GM12864 (cell line): ENCODE data around the gene RBM19.

Source experiments
- DNase-seq: peaks from one replicate; pipeline ENCODE4 v3.0.0-alpha.2; 2011; ENCODE audit warnings: low read depth
- H3K4me3 ChIP-seq: 2 replicates; pipeline ENCODE4 v1.5.1; 2011; ENCODE audit warnings: mild to moderate bottlenecking, low read depth, low read length, control low read depth
- CTCF ChIP-seq: IDR thresholded peaks from 2 replicates; pipeline ENCODE4 v1.5.1; 2011; ENCODE audit warnings: low read depth, mild to moderate bottlenecking, moderate library complexity, low read length, control low read depth, inconsistent platforms; ENCODE audit errors: missing control alignments

Gene RBM19

DNA sequence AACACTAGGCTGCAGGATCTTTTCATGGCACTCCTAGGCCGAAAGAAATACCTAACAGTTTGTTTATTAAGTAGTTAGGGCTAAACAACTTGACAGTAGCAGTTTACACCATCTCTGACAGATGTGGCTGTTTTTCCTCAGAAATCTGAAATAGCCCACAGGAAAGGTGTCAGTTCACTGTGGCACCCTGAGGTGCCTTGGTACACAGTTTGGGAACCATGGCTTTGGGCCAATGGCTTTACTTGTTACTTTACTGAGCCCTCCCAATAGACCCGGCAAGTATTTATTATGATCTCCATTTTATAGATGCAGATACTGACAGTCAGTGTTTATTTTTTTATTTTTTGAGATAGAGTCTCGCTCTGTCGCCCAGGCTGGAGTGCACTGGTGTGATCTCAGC lies 69.3 kb downstream of the RBM19 start:
- TF ChIP-seq CTCF: no peak
- H3K4me3 ChIP-seq: no peak overlapping the region
- DNase-seq: no peak

GRCh38 chr12:113896194-113896593 lies 69.9 kb downstream of the RBM19 start:
- no peak for TF ChIP-seq CTCF
- no peak overlapping the region for H3K4me3 ChIP-seq
- no peak for DNase-seq

DNA sequence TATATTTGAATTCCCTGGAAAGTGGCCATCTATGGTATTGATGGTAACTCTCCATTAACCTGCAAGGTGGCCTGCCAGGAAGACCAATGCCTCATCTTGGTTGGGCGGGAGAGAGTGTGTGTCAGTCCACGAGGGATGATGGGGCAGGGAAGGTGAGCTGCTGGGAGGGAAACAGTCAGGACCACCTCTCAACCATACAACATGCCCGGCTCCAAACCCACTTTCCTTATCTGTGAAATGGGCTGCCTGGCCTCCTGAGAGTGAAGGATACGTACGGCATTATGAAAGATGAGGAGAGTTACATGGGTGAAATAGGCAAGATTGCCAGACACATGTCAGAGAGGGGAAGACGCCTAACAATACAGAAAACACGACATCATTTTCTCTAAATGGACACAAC lies 70.9 kb downstream of the RBM19 start:
- no peak for DNase-seq
- no peak overlapping the region for H3K4me3 ChIP-seq
- TF ChIP-seq CTCF: no peak

DNA sequence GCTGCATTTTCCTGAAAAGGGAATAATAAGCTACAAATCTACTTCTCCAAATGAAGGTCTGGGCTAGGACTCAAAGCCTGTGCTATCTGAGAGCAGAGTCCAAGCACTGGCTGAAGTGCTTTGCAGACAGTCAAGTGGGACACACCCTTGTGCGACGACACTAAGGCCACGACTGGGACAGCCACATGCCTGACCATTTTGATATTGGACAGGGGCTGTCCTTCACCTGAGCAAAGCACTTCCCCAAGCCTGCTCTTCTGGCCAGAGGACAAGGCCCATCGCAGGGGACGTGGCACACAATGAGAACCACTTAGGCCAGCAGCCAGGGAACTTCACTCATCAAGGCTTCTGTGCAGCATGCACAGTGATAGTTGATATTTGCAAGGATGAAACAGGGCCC lies 71.4 kb downstream of the RBM19 start:
- H3K4me3 ChIP-seq: no peak overlapping the region
- DNase-seq: no peak
- TF ChIP-seq CTCF: no peak

GRCh38 chr12:113893221-113893620 lies 72.9 kb downstream of the RBM19 start:
- no peak for DNase-seq
- H3K4me3 ChIP-seq: no peak overlapping the region
- TF ChIP-seq CTCF: no peak

DNA sequence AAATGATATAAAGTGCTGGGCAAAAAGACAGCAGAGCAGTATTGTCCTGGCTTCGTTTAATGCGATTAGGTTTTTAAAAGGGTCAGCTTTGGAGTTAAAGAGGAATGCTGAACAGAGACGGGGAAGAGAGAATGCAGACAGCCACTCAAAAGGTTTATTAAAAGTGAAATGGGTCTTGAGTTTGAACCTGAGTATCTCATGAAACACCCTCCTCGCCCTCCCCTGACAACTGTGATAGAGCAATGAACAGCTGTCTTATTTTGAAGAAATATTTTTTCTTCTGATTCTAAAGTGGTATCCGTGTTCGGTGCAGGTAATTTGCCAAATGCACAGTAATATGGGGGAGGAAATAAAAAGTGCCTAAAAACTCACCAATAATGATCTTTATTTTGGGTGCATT lies 73.6 kb downstream of the RBM19 start:
- no peak for DNase-seq
- no peak for TF ChIP-seq CTCF
- H3K4me3 ChIP-seq: no peak overlapping the region

DNA sequence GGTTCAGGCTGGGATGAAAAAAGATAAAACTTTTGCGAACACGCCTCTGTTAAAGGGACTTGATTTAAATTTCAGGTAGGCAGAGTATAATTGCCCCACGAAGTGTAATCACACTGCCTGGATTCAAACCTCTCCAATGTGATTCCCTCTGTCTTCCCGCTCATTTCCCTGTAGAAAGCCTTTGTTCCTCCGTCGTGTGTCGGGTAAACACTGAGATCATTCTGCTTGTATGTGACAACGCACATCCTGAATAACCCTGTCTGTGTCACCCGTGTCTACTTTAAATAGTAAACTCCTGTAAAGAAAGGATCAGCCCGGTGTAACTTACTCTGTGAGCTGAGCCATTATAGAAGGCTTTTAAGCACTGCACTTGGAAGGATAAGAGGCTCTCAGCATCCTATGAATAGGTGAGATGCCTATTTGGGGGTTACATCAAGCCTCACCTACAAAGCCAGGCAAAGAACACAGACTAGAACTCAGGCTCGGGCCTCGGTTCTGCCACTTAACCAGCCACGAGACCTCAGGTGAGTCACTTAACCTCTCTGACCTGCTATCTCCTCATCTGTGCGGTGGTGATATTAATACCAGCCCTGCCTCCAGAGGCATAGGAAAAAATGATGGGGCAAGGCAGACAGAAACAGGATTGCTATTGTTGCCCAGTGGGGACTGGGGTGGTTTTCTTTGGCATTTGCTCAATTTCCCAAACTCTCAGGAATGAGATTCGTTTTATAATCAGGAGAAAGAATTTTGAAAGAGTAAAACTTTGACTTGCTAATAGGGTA lies 74.2 kb downstream of the RBM19 start:
- no peak for TF ChIP-seq CTCF
- no peak for DNase-seq
- H3K4me3 ChIP-seq: no peak overlapping the region
